ENCODE measurements around the gene CNTNAP2. TPM values are rescaled to one million over a fixed set of nuclear protein-coding genes. Genes with fewer than 3 reads are reported as not detected.

Gene CNTNAP2
- total RNA-seq, 1 experiment from 2014 or later = 64.5 TPM

GRCh38 chr7:147298611-147299043 is 1182.0 kb downstream of the CNTNAP2 start:
- Histone ChIP-seq H3K14ac (ENCODE audit: insufficient read depth, low read length) (no peak overlapping the region), H3K27ac (ENCODE audit: insufficient read length, low read depth, low read length) (no peak overlapping the region), H2BK12ac (ENCODE audit: insufficient read length, low read depth, low read length) (no peak overlapping the region), H2AK5ac (ENCODE audit: insufficient read length, low read length) (no peak overlapping the region), H3K9ac (ENCODE audit: extremely low read depth, insufficient read length, low read length) (no peak overlapping the region), H2AFZ (ENCODE audit: low read length) (no peak overlapping the region), H3K56ac (ENCODE audit: insufficient read length, low read depth, low read length) (no peak overlapping the region), H4K91ac (ENCODE audit: insufficient read length, low read depth, low read length) (no peak overlapping the region), H4K5ac (ENCODE audit: insufficient read length, low read depth, low read length) (no peak overlapping the region), H4K8ac (replicated peaks; ENCODE audit: insufficient read length, low read depth, low read length) (no peak overlapping the region), H2BK120ac (ENCODE audit: low read depth, low read length, poor library complexity, severe bottlenecking) (no peak overlapping the region), H3K4me1 (ENCODE audit: insufficient read depth, low read length) (no peaks in the 10 kb centered on the region), H3K23me2 (ENCODE audit: insufficient read length, low read depth, low read length, poor library complexity, severe bottlenecking) (no peaks in the 10 kb centered on the region), H4K20me1 (ENCODE audit: control insufficient read depth, insufficient read depth, insufficient read length) (no peaks in the 10 kb centered on the region), H3T11ph (ENCODE audit: low read length) (no peak overlapping the region), H3K4ac (ENCODE audit: low read depth, low read length) (no peak overlapping the region), H3K4me2 (ENCODE audit: insufficient read depth, insufficient read length, low read length) (no peak overlapping the region), H2BK15ac (ENCODE audit: low read depth, low read length) (no peak overlapping the region), H3K18ac (ENCODE audit: insufficient read length, low read depth, low read length) (no peak overlapping the region), H3K27me3 (ENCODE audit: insufficient read depth, low read length) (no peaks in the 10 kb centered on the region), H3K79me2 (ENCODE audit: insufficient read depth, low read length) (no peaks in the 10 kb centered on the region), H3K79me1 (ENCODE audit: insufficient read depth, low read depth, low read length, poor library complexity, severe bottlenecking) (no peaks in the 10 kb centered on the region), H2BK5ac (ENCODE audit: insufficient read length, low read length) (no peak overlapping the region), H3K9me3 (ENCODE audit: control insufficient read depth, low read depth, low read length) (no peaks in the 10 kb centered on the region), H3K23ac (ENCODE audit: insufficient read length, low read depth, low read length) (no peak overlapping the region), H2BK20ac (ENCODE audit: low read depth, low read length, poor library complexity, severe bottlenecking) (no peak overlapping the region)
- WGBS (ENCODE audit: extremely low coverage, insufficient read length, low lambda C conversion rate) = no CpG with 5 or more reads among the region's 1 CpG
- H3K27ac Mint-ChIP-seq = no peak overlapping the region
- no peaks in the 10 kb centered on the region for H3K4me1 Mint-ChIP-seq
- no peaks in the 10 kb centered on the region for H3K36me3 Mint-ChIP-seq (ENCODE audit: insufficient read depth in 1 of 3, low read depth in 3 of 3)
- no peak for TF ChIP-seq CTCF (conservative IDR thresholded peaks at IDR 0.05)
- no peaks in the 10 kb centered on the region for H3K9me3 Mint-ChIP-seq
- H3K4me3 Mint-ChIP-seq = no peak overlapping the region
- no peak for DNase-seq
- H3K27me3 Mint-ChIP-seq (ENCODE audit: low read depth) = no peaks in the 10 kb centered on the region
